ENCODE data around the gene CRYGB. TPM values are rescaled to one million over a fixed set of nuclear protein-coding genes. Genes with fewer than 3 reads are reported as not detected.

The CRYGB gene
- total and polyA plus RNA-seq, 2 donors (not counting 3 experiments of a cell fraction or from before 2014, with no cell fraction given): not detected

GRCh38 chr2:208148803-208149202, 2.8 kb upstream of the CRYGB start:
- Histone ChIP-seq H3K9me3 (replicated peaks; ENCODE audit: control insufficient read depth, insufficient read depth, low read length) (no peaks in the 10 kb centered on the region), H3K36me3 (ENCODE audit: control insufficient read depth in 2 of 2, extremely low read depth in 1 of 2, insufficient read depth in 2 of 2, low read length in 2 of 2) (no peaks in the 10 kb centered on the region), H4K20me1 (replicated peaks; ENCODE audit: control insufficient read depth, extremely low read depth, insufficient read depth, low read length) (no peaks in the 10 kb centered on the region), H3K79me2 (ENCODE audit: control insufficient read depth, insufficient read depth, low read length) (no peaks in the 10 kb centered on the region), H3K27me3 (ENCODE audit: control insufficient read depth in 2 of 2, insufficient read depth in 2 of 2, low read length in 2 of 2) (no peaks in the 10 kb centered on the region), H3K27ac (ENCODE audit: insufficient read depth, low read depth, low read length) (no peak overlapping the region), H2AFZ (ENCODE audit: low read depth, low read length) (no peak overlapping the region), H3K4me2 (ENCODE audit: insufficient read depth, low read length) (no peak overlapping the region), H3K4me1 (ENCODE audit: control insufficient read depth, extremely low read depth, insufficient read depth, low read length) (no peaks in the 10 kb centered on the region), H3K9me1 (replicated peaks; ENCODE audit: control insufficient read depth, extremely low read depth, insufficient read depth, low read length) (no peaks in the 10 kb centered on the region), H3K9ac (replicated peaks; ENCODE audit: extremely low read depth, insufficient read depth, low read length) (no peak overlapping the region), H3K4me3 (replicated peaks in 1 of 3; ENCODE audit: insufficient read depth in 1 of 3, low read depth in 1 of 3, low read length in 3 of 3) (no peak overlapping the region)
- FAIRE-seq (no peak), DNase-seq (ENCODE audit: low read depth, low spot score) (no peak)
- dilution Hi-C loops (cut with MboI; ENCODE audit: extremely low pct_ligation_motif_present, low sequenced_read_pairs): no loop called here
- TF ChIP-seq CTCF (IDR thresholded peaks at IDR 0.05; ENCODE audit: extremely low read depth in 1 of 2, insufficient read depth in 1 of 2, low read depth in 1 of 2, low read length in 2 of 2): peak in 1 of 2 donors; percentile 8
- no peak for TF ChIP-seq JUN (IDR thresholded peaks at IDR 0.05; ENCODE audit: borderline replicate concordance, insufficient read depth, insufficient read length, low read depth)
- intact Hi-C loops (cut with micrococcal nuclease): no loop called here
- POLR2A ChIA-PET: no interaction called here
- CTCF ChIA-PET: no interaction called here
- BruUV-seq (replicated peaks): no TSS peak

- dilution Hi-C loops (cut with MboI; ENCODE audit: extremely low pct_ligation_motif_present, low sequenced_read_pairs): no loop called here
- H3K9me3 ChIP-seq (replicated peaks; ENCODE audit: control insufficient read depth, insufficient read depth, low read length): no peaks in the 10 kb centered on the region
- TF ChIP-seq POLR2AphosphoS5 (IDR thresholded peaks at IDR 0.05; ENCODE audit: insufficient read depth, low read depth, low read length) (no peak), CTCF (IDR thresholded peaks at IDR 0.05; ENCODE audit: extremely low read depth in 1 of 2, insufficient read depth in 1 of 2, low read depth in 1 of 2, low read length in 2 of 2) (no peak), MAX (IDR thresholded peaks at IDR 0.05; ENCODE audit: insufficient read depth, insufficient read length) (no peak), GATA2 (IDR thresholded peaks at IDR 0.05; ENCODE audit: insufficient read depth, insufficient read length, low read depth, low read length) (no peak), POLR2A (IDR thresholded peaks at IDR 0.05; ENCODE audit: low read depth, low read length) (no peak), JUN (IDR thresholded peaks at IDR 0.05; ENCODE audit: borderline replicate concordance, insufficient read depth, insufficient read length, low read depth) (no peak), FOS (IDR thresholded peaks at IDR 0.05; ENCODE audit: borderline replicate concordance, insufficient read depth, low read length) (no peak), EZH2 (IDR thresholded peaks at IDR 0.05; ENCODE audit: borderline replicate concordance, low read depth, low read length, severe bottlenecking) (no peak), MYC (IDR thresholded peaks at IDR 0.05; ENCODE audit: low read depth, low read length) (no peak)
- no peak for DNase-seq (ENCODE audit: low read depth, low spot score)
- H3K79me2 ChIP-seq (ENCODE audit: control insufficient read depth, insufficient read depth, low read length): no peaks in the 10 kb centered on the region
- no peaks in the 10 kb centered on the region for H3K4me1 ChIP-seq (ENCODE audit: control insufficient read depth, extremely low read depth, insufficient read depth, low read length)
- no peak overlapping the region for H3K27ac ChIP-seq (ENCODE audit: insufficient read depth, low read depth, low read length)
- H2AFZ ChIP-seq (ENCODE audit: low read depth, low read length): no peak overlapping the region
- no peaks in the 10 kb centered on the region for H3K9me1 ChIP-seq (replicated peaks; ENCODE audit: control insufficient read depth, extremely low read depth, insufficient read depth, low read length)
- no peak for FAIRE-seq
- H3K9ac ChIP-seq (replicated peaks; ENCODE audit: extremely low read depth, insufficient read depth, low read length): no peak overlapping the region
- H3K4me2 ChIP-seq (ENCODE audit: insufficient read depth, low read length): no peak overlapping the region
- ChIA-PET CTCF (interaction anchor here (0.9 to 1.4 kb wide), 2 partner anchors 8 to 106 kb away, joined by 3 read pairs; no protein-coding TSS in a partner anchor), POLR2A (no interaction called here)
- no peaks in the 10 kb centered on the region for H3K36me3 ChIP-seq (ENCODE audit: control insufficient read depth in 2 of 2, extremely low read depth in 1 of 2, insufficient read depth in 2 of 2, low read length in 2 of 2)
- no peaks in the 10 kb centered on the region for H3K27me3 ChIP-seq (ENCODE audit: control insufficient read depth in 2 of 2, insufficient read depth in 2 of 2, low read length in 2 of 2)
- BruUV-seq (replicated peaks): no TSS peak
- no peak overlapping the region for H3K4me3 ChIP-seq (replicated peaks in 1 of 3; ENCODE audit: insufficient read depth in 1 of 3, low read depth in 1 of 3, low read length in 3 of 3)
- no peaks in the 10 kb centered on the region for H4K20me1 ChIP-seq (replicated peaks; ENCODE audit: control insufficient read depth, extremely low read depth, insufficient read depth, low read length)
- intact Hi-C loops (cut with micrococcal nuclease): no loop called here
Observed at GRCh38 chr2:208147759-208148158, 1.8 kb upstream of the CRYGB start.

All from endothelial cell of umbilical vein (primary cell).